ENCODE measurements around the gene IFNL1.
"Not testable (repeated sequence)": the region's sequence is repeated elsewhere in the genome, so short reads cannot be mapped to it uniquely, and the experiment has no call there.

Gene IFNL1

GRCh38 chr19:39270036-39270871, 26.0 kb upstream of the IFNL1 start:
- no peak for DNase-seq (ENCODE audit: low spot score)

- DNase-seq (ENCODE audit: low spot score): not testable (repeated sequence)
These were observed 22.3 kb upstream of the IFNL1 start for GRCh38 chr19:39273859-39274258.

- DNase-seq (ENCODE audit: low spot score): no peak
These were observed 20.6 kb upstream of the IFNL1 start for GRCh38 chr19:39275578-39275977.

GRCh38 chr19:39276740-39277139, 19.5 kb upstream of the IFNL1 start:
- DNase-seq (ENCODE audit: low spot score): no peak

GRCh38 chr19:39277598-39277997, 18.6 kb upstream of the IFNL1 start:
- no peak for DNase-seq (ENCODE audit: low spot score)

GRCh38 chr19:39282021-39282420, 14.2 kb upstream of the IFNL1 start:
- no peak for DNase-seq (ENCODE audit: low spot score)

GRCh38 chr19:39284032-39284431, 12.2 kb upstream of the IFNL1 start:
- DNase-seq (ENCODE audit: low spot score): no peak

- no peak for DNase-seq (ENCODE audit: low spot score)
These were observed 2.8 kb upstream of the IFNL1 start for GRCh38 chr19:39293394-39293793.

GRCh38 chr19:39296906-39297305, 699 bp downstream of the IFNL1 start:
- DNase-seq (ENCODE audit: low spot score): no peak

GRCh38 chr19:39297931-39298634, 1.9 kb downstream of the IFNL1 start:
- DNase-seq (ENCODE audit: low spot score): peak; percentile 53

GRCh38 chr19:39299404-39299803, 3.2 kb downstream of the IFNL1 start:
- DNase-seq (ENCODE audit: low spot score): peak; percentile 26

- DNase-seq (ENCODE audit: low spot score): no peak
These were observed 3.6 kb downstream of the IFNL1 start for GRCh38 chr19:39299832-39300231.

- no peak for DNase-seq (ENCODE audit: low spot score)
These were observed 4.8 kb downstream of the IFNL1 start for GRCh38 chr19:39301021-39301420.

- no peak for DNase-seq (ENCODE audit: low spot score)
These were observed 5.4 kb downstream of the IFNL1 start for GRCh38 chr19:39301562-39301961.

GRCh38 chr19:39303373-39304184, 7.4 kb downstream of the IFNL1 start:
- no peak for DNase-seq (ENCODE audit: low spot score)

- no peak for DNase-seq (ENCODE audit: low spot score)
These were observed 7.9 kb downstream of the IFNL1 start for GRCh38 chr19:39304185-39304513.

GRCh38 chr19:39304701-39305571, 8.7 kb downstream of the IFNL1 start:
- DNase-seq (ENCODE audit: low spot score): no peak

- no peak for DNase-seq (ENCODE audit: low spot score)
These were observed 9.9 kb downstream of the IFNL1 start for GRCh38 chr19:39306075-39306474.

- DNase-seq (ENCODE audit: low spot score): no peak
These were observed 11.0 kb downstream of the IFNL1 start for GRCh38 chr19:39307046-39307821.

- no peak for DNase-seq (ENCODE audit: low spot score)
These were observed 11.8 kb downstream of the IFNL1 start for GRCh38 chr19:39307822-39308530.
